ENCODE data around the gene MUC2. TPM values are rescaled to one million over a fixed set of nuclear protein-coding genes. Genes with fewer than 3 reads are reported as not detected.

The MUC2 gene
- total RNA-seq, 4 donors from 2014 or later: 0.08 TPM; not detected in 3

GRCh38 chr11:1117992-1118391 lies 43.3 kb downstream of the MUC2 start:
- Histone ChIP-seq H3K9me3 (no peaks in the 10 kb centered on the region), H3K27me3 (peaks cover 69% of the 10 kb centered on the region), H3K27ac (no peak overlapping the region), H3K4me1 (no peaks in the 10 kb centered on the region), H3K4me3 (no peak overlapping the region), H3K36me3 (no peaks in the 10 kb centered on the region)
- 50 to 71% methylated on average over 1 of the region's 6 CpGs for WGBS, 2 donors (ENCODE audit: low coverage in 1 of 2)
- no peak for TF ChIP-seq POLR2AphosphoS5 (IDR thresholded peaks at IDR 0.05)
- TF ChIP-seq CTCF (IDR thresholded peaks at IDR 0.05): no peak
- no peak for TF ChIP-seq EP300 (IDR thresholded peaks at IDR 0.05)
- no peak for TF ChIP-seq POLR2A (IDR thresholded peaks at IDR 0.05)
- no peak for ATAC-seq

GRCh38 chr11:1118755-1119603 lies 44.3 kb downstream of the MUC2 start:
- ATAC-seq: no peak
- 73 to 76% methylated on average over 8 to 14 of the region's 22 CpGs for WGBS, 2 donors (ENCODE audit: low coverage in 1 of 2)
- Histone ChIP-seq H3K9me3 (no peaks in the 10 kb centered on the region), H3K27ac (no peak overlapping the region), H3K36me3 (no peaks in the 10 kb centered on the region), H3K4me3 (no peak overlapping the region), H3K27me3 (peaks cover 77% of the 10 kb centered on the region), H3K4me1 (no peaks in the 10 kb centered on the region)
- no peak for TF ChIP-seq EP300 (IDR thresholded peaks at IDR 0.05)
- no peak for TF ChIP-seq POLR2A (IDR thresholded peaks at IDR 0.05)
- TF ChIP-seq POLR2AphosphoS5 (IDR thresholded peaks at IDR 0.05): no peak
- no peak for TF ChIP-seq CTCF (IDR thresholded peaks at IDR 0.05)

- WGBS, 2 donors (ENCODE audit: low coverage in 1 of 2): 82% methylated on average over 8 of the region's 17 CpGs; no CpG with 5 or more reads in 1 of the 2 donors
- no peak for ATAC-seq
- Histone ChIP-seq H3K4me1 (no peaks in the 10 kb centered on the region), H3K9me3 (no peaks in the 10 kb centered on the region), H3K27me3 (peaks cover 78% of the 10 kb centered on the region), H3K27ac (no peak overlapping the region), H3K4me3 (no peak overlapping the region), H3K36me3 (no peaks in the 10 kb centered on the region)
- TF ChIP-seq CTCF (IDR thresholded peaks at IDR 0.05) (no peak), POLR2AphosphoS5 (IDR thresholded peaks at IDR 0.05) (no peak), EP300 (IDR thresholded peaks at IDR 0.05) (no peak), POLR2A (IDR thresholded peaks at IDR 0.05) (no peak)
These were observed 45.0 kb downstream of the MUC2 start for GRCh38 chr11:1119604-1120146.

GRCh38 chr11:1120532-1121330 lies 46.1 kb downstream of the MUC2 start:
- no peaks in the 10 kb centered on the region for H3K4me1 ChIP-seq
- no peaks in the 10 kb centered on the region for H3K36me3 ChIP-seq
- peaks cover 75% of the 10 kb centered on the region for H3K27me3 ChIP-seq
- WGBS, 2 donors (ENCODE audit: low coverage in 1 of 2): 45% methylated on average over 4 of the region's 27 CpGs; no CpG with 5 or more reads in 1 of the 2 donors
- no peak overlapping the region for H3K27ac ChIP-seq
- ATAC-seq: no peak
- TF ChIP-seq CTCF (IDR thresholded peaks at IDR 0.05) (no peak), POLR2A (IDR thresholded peaks at IDR 0.05) (no peak), POLR2AphosphoS5 (IDR thresholded peaks at IDR 0.05) (no peak), EP300 (IDR thresholded peaks at IDR 0.05) (no peak)
- no peaks in the 10 kb centered on the region for H3K9me3 ChIP-seq
- H3K4me3 ChIP-seq: no peak overlapping the region
